H1 (cell line): ENCODE data around the gene TDRD1. TPM values are rescaled to one million over a fixed set of nuclear protein-coding genes. Genes with fewer than 3 reads are reported as not detected.

Experiments used
- CTCF ChIA-PET: fragments of 300-600 bp; sonication (Branson Sonifier 250); formaldehyde crosslinking; loops from one replicate; lab custom pipeline; 2021; ENCODE audit not compliant: partially characterized antibody; lab: Charles Lee
- POLR2A ChIA-PET: fragments of 300-600 bp; sonication (Branson Sonifier 250); formaldehyde crosslinking; loops from one replicate; lab custom pipeline; 2021; ENCODE audit warnings: inconsistent platforms; ENCODE audit not compliant: partially characterized antibody; lab: Charles Lee
- DNase-seq, 2 experiments: peaks; one replicate each; pipeline versions ENCODE4 v3.0.0 to v3.0.0-alpha.2; 2010 to 2022; ENCODE audit warnings: low spot score in 2 of 2, low read depth in 1 of 2, mixed read lengths in 1 of 2
- FAIRE-seq: peaks from 2 replicates; lab custom pipeline; 2011; peaks lifted over from hg19 to GRCh38; lab: Jason Lieb, UNC
- H2AFZ ChIP-seq: 2 replicates; pipeline ENCODE4 v1.8.1; 2012; ENCODE audit warnings: low read length, inconsistent platforms
- H2AK5ac ChIP-seq: 2 replicates; pipeline ENCODE4 v1.6.1; 2013; ENCODE audit warnings: low read depth, low read length
- H2BK120ac ChIP-seq: replicated peaks from 2 replicates; pipeline ENCODE3; 2013; ENCODE audit warnings: low read depth, low read length, inconsistent platforms
- H2BK12ac ChIP-seq: 2 replicates; pipeline ENCODE4 v1.6.1; 2013; ENCODE audit warnings: low read depth, low read length
- H2BK15ac ChIP-seq: 2 replicates; pipeline ENCODE4 v1.6.1; 2013; ENCODE audit warnings: low read length
- H2BK20ac ChIP-seq: 2 replicates; pipeline ENCODE4 v1.6.1; 2013; ENCODE audit warnings: low read length
- H2BK5ac ChIP-seq: 2 replicates; pipeline ENCODE4 v1.6.1; 2013; ENCODE audit warnings: low read depth, low read length
- H3K14ac ChIP-seq: 2 replicates; pipeline ENCODE4 v1.6.1; 2013; ENCODE audit warnings: inconsistent platforms; ENCODE audit not compliant: insufficient read length
- H3K18ac ChIP-seq: 2 replicates; pipeline ENCODE4 v1.6.1; 2013; ENCODE audit warnings: low read length; ENCODE audit errors: extremely low read depth
- H3K23ac ChIP-seq: 2 replicates; pipeline ENCODE4 v1.6.1; 2013; ENCODE audit warnings: inconsistent platforms; ENCODE audit not compliant: insufficient read length
- H3K23me2 ChIP-seq: 2 replicates; pipeline ENCODE4 v1.6.1; 2013; ENCODE audit warnings: low read depth, low read length
- H3K27ac ChIP-seq: 2 replicates; pipeline ENCODE4 v1.6.1; 2011; ENCODE audit warnings: low read depth, low read length, inconsistent platforms
- H3K27me3 ChIP-seq, 4 experiments: replicated peaks in 1 of 4; 1 replicate in 1 of 4; 2 replicates in 3 of 4; pipeline versions ENCODE4 v1.6.1 to v1.8.1; 2011 to 2013; ENCODE audit warnings: low read length in 3 of 4, mild to moderate bottlenecking in 3 of 4, inconsistent platforms in 2 of 4, mixed read lengths in 2 of 4, moderate library complexity in 1 of 4; ENCODE audit not compliant: control insufficient read depth in 3 of 4, insufficient read depth in 3 of 4; ENCODE audit errors: extremely low read depth in 1 of 4
- H3K36me3 ChIP-seq, 4 experiments: 2 replicates each; pipeline versions ENCODE4 v1.6.1 to v1.8.1; 2011 to 2013; ENCODE audit warnings: mild to moderate bottlenecking in 4 of 4, low read length in 3 of 4, moderate library complexity in 2 of 4, control low read depth in 1 of 4, inconsistent platforms in 1 of 4; ENCODE audit not compliant: insufficient read depth in 4 of 4, control insufficient read depth in 2 of 4
- H3K4ac ChIP-seq: replicated peaks from 2 replicates; pipeline ENCODE3; 2013; ENCODE audit warnings: low read length, low read depth, mixed read lengths, inconsistent platforms; ENCODE audit not compliant: insufficient read length
- H3K4me1 ChIP-seq, 4 experiments: replicated peaks in 1 of 4; 1 replicate in 1 of 4; 2 replicates in 3 of 4; pipeline versions ENCODE4 v1.6.1 to v1.8.1; 2011 to 2013; ENCODE audit warnings: low read length in 3 of 4, inconsistent platforms in 2 of 4, mixed read lengths in 1 of 4; ENCODE audit not compliant: insufficient read depth in 4 of 4, control insufficient read depth in 3 of 4
- H3K4me2 ChIP-seq, 2 experiments: 2 replicates each; pipeline versions ENCODE4 v1.6.1 to v1.8.1; 2011 to 2013; ENCODE audit warnings: low read depth in 2 of 2, low read length in 2 of 2, control low read depth in 1 of 2, inconsistent platforms in 1 of 2, mild to moderate bottlenecking in 1 of 2; ENCODE audit not compliant: insufficient read depth in 1 of 2
- H3K4me3 ChIP-seq, 4 experiments: fragments of 200-600, 300-600 bp in 1 of 4; sonication (generic), shearing (Covaris generic), sonication (Bioruptor Twin) in 1 of 4; 2 replicates each; pipeline versions ENCODE4 v1.5.1 to v1.8.1; 2011 to 2016; ENCODE audit warnings: low read length in 4 of 4, low read depth in 3 of 4, control low read depth in 2 of 4, inconsistent platforms in 2 of 4, mild to moderate bottlenecking in 2 of 4, mixed read lengths in 1 of 4, moderate library complexity in 1 of 4; ENCODE audit not compliant: insufficient read depth in 2 of 4; ENCODE audit errors: extremely low read depth in 1 of 4
- H3K56ac ChIP-seq: replicated peaks from 2 replicates; pipeline ENCODE3; 2013; ENCODE audit warnings: low read depth, mild to moderate bottlenecking, mixed read lengths, low read length, inconsistent platforms; ENCODE audit not compliant: insufficient read length
- H3K79me1 ChIP-seq: 2 replicates; pipeline ENCODE4 v1.6.1; 2013; ENCODE audit warnings: low read depth, low read length, control low read depth
- H3K79me2 ChIP-seq, 2 experiments: 2 replicates each; pipeline versions ENCODE4 v1.6.1 to v1.8.1; 2012 to 2013; ENCODE audit warnings: low read length in 2 of 2, mild to moderate bottlenecking in 2 of 2, inconsistent platforms in 1 of 2; ENCODE audit not compliant: insufficient read depth in 2 of 2, control insufficient read depth in 1 of 2
- H3K9ac ChIP-seq, 4 experiments: replicated peaks in 1 of 4; 1 replicate in 1 of 4; 2 replicates in 3 of 4; pipeline versions ENCODE4 v1.6.1 to v1.8.1; 2011 to 2013; ENCODE audit warnings: low read depth in 3 of 4, low read length in 3 of 4, control low read depth in 2 of 4, mild to moderate bottlenecking in 2 of 4, moderate library complexity in 2 of 4, inconsistent platforms in 1 of 4; ENCODE audit errors: extremely low read depth in 1 of 4
- H3K9me3 ChIP-seq, 2 experiments: 2 replicates each; pipeline versions ENCODE4 v1.6.1 to v1.8.1; 2012 to 2013; ENCODE audit warnings: mild to moderate bottlenecking in 2 of 2, moderate library complexity in 2 of 2, control low read depth in 1 of 2, inconsistent platforms in 1 of 2, low read depth in 1 of 2, low read length in 1 of 2, mixed read lengths in 1 of 2; ENCODE audit not compliant: insufficient read depth in 2 of 2
- H4K20me1 ChIP-seq, 2 experiments: replicated peaks in 1 of 2; 2 replicates each; pipeline versions ENCODE3 to v1.8.1; 2011 to 2013; ENCODE audit warnings: inconsistent platforms in 2 of 2, low read length in 2 of 2, mild to moderate bottlenecking in 1 of 2; ENCODE audit not compliant: insufficient read depth in 2 of 2, control insufficient read depth in 1 of 2
- H4K5ac ChIP-seq: 2 replicates; pipeline ENCODE4 v1.6.1; 2013; ENCODE audit warnings: low read length, low read depth, mixed read lengths, inconsistent platforms; ENCODE audit not compliant: insufficient read length
- H4K8ac ChIP-seq: 2 replicates; pipeline ENCODE4 v1.8.0; 2013; ENCODE audit warnings: mild to moderate bottlenecking, moderate library complexity, low read length, inconsistent platforms; ENCODE audit not compliant: insufficient read depth; ENCODE audit errors: extremely low read depth
- H4K91ac ChIP-seq: replicated peaks from 2 replicates; pipeline ENCODE3; 2013; ENCODE audit warnings: low read length, mixed read lengths, inconsistent platforms; ENCODE audit not compliant: insufficient read length
- RBBP5 ChIP-seq: IDR thresholded peaks from 2 replicates; pipeline ENCODE4 v1.7.1; 2012; ENCODE audit warnings: low read depth, mild to moderate bottlenecking, inconsistent platforms, low read length, moderate library complexity, borderline replicate concordance
- SP1 ChIP-seq: IDR thresholded peaks from 2 replicates; pipeline ENCODE4 v1.6.1; 2011; ENCODE audit warnings: low read depth, low read length
- WGBS, 2 experiments: shearing (Covaris generic) in 1 of 2; methylation state at CpG; one replicate each; pipeline versions ENCODE4 v1.1.6 to v1.1.7; 2013 to 2015; ENCODE audit warnings: low lambda C conversion rate in 2 of 2, mixed read lengths in 2 of 2, inconsistent platforms in 1 of 2, low coverage in 1 of 2, missing lambda C conversion rate in 1 of 2; ENCODE audit not compliant: insufficient replicate concordance in 2 of 2, insufficient coverage in 1 of 2, insufficient read length in 1 of 2; ENCODE audit errors: extremely low coverage in 1 of 2, missing lambda C conversion rate in 1 of 2; 5-methylcytosine and 5-hydroxymethylcytosine counted together
- polyA plus RNA-seq, 7 experiments: library from polyadenylated mRNA; depleted of rRNA in 3 of 7; stranded (reverse) in 5 of 7; unstranded in 2 of 7; fragments of >200 nt in 5 of 7; fragments of 200-250 nt in 2 of 7; gene quantifications; 1 replicate in 5 of 7; 2 replicates in 1 of 7; 4 replicates in 1 of 7; pipeline versions ENCODE4 v1.2.1 to v1.2.3, GENCODE V29; 2011 to 2013; ENCODE audit warnings: missing spikeins in 2 of 7, mixed read lengths in 2 of 7
- total RNA-seq: library from RNA; stranded (reverse); fragmentation: NEBNext Ultra II Directional; extraction: Animal tissue kit (Norgen Biotek cat#: 25700); gene quantifications from 2 replicates; pipeline ENCODE4 v1.2.1, GENCODE V29; 2021

The TDRD1 gene
- total and polyA plus RNA-seq, 2 of the 8 experiments (the other 6 are each of a cell fraction or from before 2014, with no cell fraction given): 0.02 to 0.71 TPM

DNA sequence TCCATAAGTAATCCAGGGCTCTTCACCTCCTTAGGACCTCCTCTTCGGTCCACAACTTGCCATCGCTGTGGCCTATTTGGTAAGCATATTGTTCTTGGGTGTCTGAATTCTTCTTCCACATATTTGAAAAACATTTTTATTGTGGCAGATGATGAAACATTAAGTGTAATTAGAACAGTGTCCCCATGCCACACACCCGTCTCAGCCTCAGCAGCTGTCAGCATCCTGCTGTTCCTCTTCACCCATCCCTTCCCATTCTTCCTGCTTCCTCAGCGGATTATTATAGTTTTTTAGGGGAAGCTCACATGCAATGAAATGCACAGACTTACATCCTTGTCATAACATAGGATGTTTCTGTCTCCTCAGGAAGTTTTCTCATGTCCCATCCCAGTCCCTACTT, 20.1 kb downstream of the TDRD1 start:
- Histone ChIP-seq H3K9ac (no peak overlapping the region), H3K4ac (no peak overlapping the region), H2BK20ac (no peak overlapping the region), H3K14ac (no peak overlapping the region), H4K8ac (no peak overlapping the region), H3K18ac (no peak overlapping the region), H2AFZ (no peak overlapping the region), H2BK15ac (no peak overlapping the region), H4K20me1 (no peaks in the 10 kb centered on the region), H2BK12ac (no peak overlapping the region), H3K23ac (no peak overlapping the region), H3K4me1 (no peaks in the 10 kb centered on the region), H3K56ac (no peak overlapping the region), H4K5ac (no peak overlapping the region), H3K27ac (no peak overlapping the region), H3K4me3 (no peak overlapping the region), H4K91ac (no peak overlapping the region), H3K27me3 (no peaks in the 10 kb centered on the region), H3K36me3 (no peaks in the 10 kb centered on the region), H2BK120ac (no peak overlapping the region), H2BK5ac (no peak overlapping the region), H3K79me2 (no peaks in the 10 kb centered on the region), H3K23me2 (no peaks in the 10 kb centered on the region), H3K9me3 (no peaks in the 10 kb centered on the region), H3K79me1 (no peaks in the 10 kb centered on the region), H2AK5ac (no peak overlapping the region), H3K4me2 (no peak overlapping the region)
- CTCF ChIA-PET: no interaction called here
- no peak for TF ChIP-seq SP1
- TF ChIP-seq RBBP5: no peak
- DNase-seq: no peak
- 87% methylated on average over 4 of the region's 4 CpGs; no CpG with 5 or more reads in 1 of the 2 experiments for WGBS, 2 experiments
- FAIRE-seq: no peak
- POLR2A ChIA-PET: no interaction called here
